SK-N-SH treated with all-trans-retinoic acid at 6 μM for 48 hours (cell line): ENCODE results near the gene NDRG3.

Experiments used
- ATAC-seq: fragments of 200-7000 bp; cut with Tn5 transposase; 3 replicates; pipeline ENCODE4 v1.9.1; 2020; ENCODE audit warnings: mild to moderate bottlenecking, moderate library complexity
- ARNTL ChIP-seq: fragments of 450-650 bp; formaldehyde crosslinking; IDR thresholded peaks from 2 replicates; pipeline ENCODE4 v1.5.0; 2020; ENCODE audit warnings: low read depth, mild to moderate bottlenecking, moderate library complexity, borderline replicate concordance
- BACH2 ChIP-seq: fragments of 250-450 bp; sonication (Bioruptor Pico); IDR thresholded peaks from 2 replicates; pipeline ENCODE4 v1.9.0; 2021; ENCODE audit warnings: mild to moderate bottlenecking, borderline replicate concordance
- CREB5 ChIP-seq: fragments of 250-450 bp; sonication (Bioruptor Pico); IDR thresholded peaks from 2 replicates; pipeline ENCODE4 v1.5.1; 2020; ENCODE audit warnings: low read depth, mild to moderate bottlenecking, moderate library complexity
- CSDC2 ChIP-seq: fragments of 250-450 bp; sonication (Bioruptor Pico); IDR thresholded peaks from 2 replicates; pipeline ENCODE4 v1.5.0; 2020; ENCODE audit warnings: mild to moderate bottlenecking, moderate library complexity
- CSRNP3 ChIP-seq: fragments of 250-450 bp; sonication (Bioruptor Pico); IDR thresholded peaks from 2 replicates; pipeline ENCODE4 v1.5.1; 2021; ENCODE audit warnings: mild to moderate bottlenecking, moderate library complexity
- ESRRG ChIP-seq: fragments of 250-450 bp; sonication (Bioruptor Pico); IDR thresholded peaks from 2 replicates; pipeline ENCODE4 v1.6.1; 2021; ENCODE audit warnings: mild to moderate bottlenecking
- GLIS3 ChIP-seq: fragments of 250-450 bp; sonication (Bioruptor Pico); IDR thresholded peaks from 2 replicates; pipeline ENCODE4 v1.5.0; 2020; ENCODE audit warnings: mild to moderate bottlenecking, moderate library complexity
- ISL1 ChIP-seq: fragments of 250-450 bp; sonication (Bioruptor Pico); IDR thresholded peaks from 2 replicates; pipeline ENCODE4 v2.1.2; 2022; ENCODE audit warnings: mild to moderate bottlenecking, moderate library complexity
- OSR1 ChIP-seq: fragments of 250-450 bp; sonication (Bioruptor Pico); IDR thresholded peaks from 2 replicates; pipeline ENCODE4 v1.8.0; 2022; ENCODE audit warnings: moderate library complexity, mild to moderate bottlenecking, inconsistent platforms
- PATZ1 ChIP-seq: fragments of 250-450 bp; sonication (Bioruptor Pico); IDR thresholded peaks from 2 replicates; pipeline ENCODE4 v1.8.0; 2020; ENCODE audit warnings: mild to moderate bottlenecking, moderate library complexity, borderline replicate concordance
- POU6F1 ChIP-seq: fragments of 250-450 bp; sonication (Bioruptor Pico); IDR thresholded peaks from 2 replicates; pipeline ENCODE4 v1.8.0; 2021; ENCODE audit warnings: low read depth, mild to moderate bottlenecking, moderate library complexity, borderline replicate concordance
- PPARA ChIP-seq: fragments of 250-450 bp; sonication (Bioruptor Pico); IDR thresholded peaks from 2 replicates; pipeline ENCODE4 v1.5.0; 2020; ENCODE audit warnings: mild to moderate bottlenecking, borderline replicate concordance
- RARB ChIP-seq: fragments of 250-450 bp; sonication (Bioruptor Pico); IDR thresholded peaks from 2 replicates; pipeline ENCODE4 v1.8.0; 2021; ENCODE audit warnings: mild to moderate bottlenecking, moderate library complexity
- SNAI2 ChIP-seq: fragments of 250-450 bp; sonication (Bioruptor Pico); IDR thresholded peaks from 2 replicates; pipeline ENCODE4 v1.5.0; 2020; ENCODE audit warnings: mild to moderate bottlenecking, moderate library complexity
- TCF4 ChIP-seq: fragments of 250-450 bp; sonication (Bioruptor Pico); IDR thresholded peaks from 2 replicates; pipeline ENCODE4 v1.8.0; 2021; ENCODE audit warnings: mild to moderate bottlenecking, moderate library complexity, borderline replicate concordance
- TOX ChIP-seq: fragments of 250-450 bp; sonication (Bioruptor Pico); IDR thresholded peaks from 2 replicates; pipeline ENCODE4 v1.8.0; 2021; ENCODE audit warnings: mild to moderate bottlenecking, moderate library complexity, borderline replicate concordance
- TSHZ2 ChIP-seq: fragments of 250-450 bp; sonication (Bioruptor Pico); IDR thresholded peaks from 2 replicates; pipeline ENCODE4 v1.5.0; 2020; ENCODE audit warnings: mild to moderate bottlenecking, moderate library complexity
- ZC3H10 ChIP-seq: fragments of 250-450 bp; sonication (Bioruptor Pico); IDR thresholded peaks from 2 replicates; pipeline ENCODE4 v1.5.1; 2021; ENCODE audit warnings: mild to moderate bottlenecking, moderate library complexity
- ZFP3 ChIP-seq: fragments of 250-450 bp; sonication (Bioruptor Pico); IDR thresholded peaks from 2 replicates; pipeline ENCODE4 v1.5.0; 2020; ENCODE audit warnings: mild to moderate bottlenecking, moderate library complexity
- ZFP30 ChIP-seq: fragments of 450-650 bp; formaldehyde crosslinking; IDR thresholded peaks from 2 replicates; pipeline ENCODE4 v1.5.0; 2022; ENCODE audit warnings: mild to moderate bottlenecking, moderate library complexity
- ZNF565 ChIP-seq: fragments of 450-650 bp; formaldehyde crosslinking; conservative IDR thresholded peaks from 2 replicates; pipeline ENCODE4 v1.5.0; 2020; ENCODE audit warnings: low read depth, mild to moderate bottlenecking, moderate library complexity
- ZNF70 ChIP-seq: fragments of 450-650 bp; formaldehyde crosslinking; IDR thresholded peaks from 2 replicates; pipeline ENCODE4 v1.5.0; 2020; ENCODE audit warnings: mild to moderate bottlenecking, moderate library complexity
- ZNF8 ChIP-seq: fragments of 450-650 bp; formaldehyde crosslinking; IDR thresholded peaks from 2 replicates; pipeline ENCODE4 v1.5.0; 2020; ENCODE audit warnings: mild to moderate bottlenecking, moderate library complexity

NDRG3 gene

GRCh38 chr20:36752582-36752981 is 6.7 kb upstream of the NDRG3 start:
- TF ChIP-seq ZNF565 (CRISPR knock-in tag) (no peak), RARB (CRISPR knock-in tag) (no peak), TOX (no peak), TCF4 (CRISPR knock-in tag) (no peak), ZFP3 (no peak), SNAI2 (no peak), CSDC2 (no peak), ZNF8 (CRISPR knock-in tag) (no peak), POU6F1 (no peak), BACH2 (CRISPR knock-in tag) (no peak), CREB5 (CRISPR knock-in tag) (no peak), ZFP30 (CRISPR knock-in tag) (no peak), PATZ1 (CRISPR knock-in tag) (no peak), ZNF70 (CRISPR knock-in tag) (no peak), ISL1 (no peak), GLIS3 (CRISPR knock-in tag) (no peak), OSR1 (CRISPR knock-in tag) (no peak), TSHZ2 (no peak), ESRRG (no peak)
- ATAC-seq: no peak

- peak; percentile 48 for ATAC-seq
- TF ChIP-seq ZNF565 (CRISPR knock-in tag): no peak
- no peak for TF ChIP-seq ZNF8 (CRISPR knock-in tag)
- TF ChIP-seq ZNF70 (CRISPR knock-in tag): no peak
- no peak for TF ChIP-seq RARB (CRISPR knock-in tag)
- TF ChIP-seq ZC3H10 (CRISPR knock-in tag): no peak
- no peak for TF ChIP-seq TCF4 (CRISPR knock-in tag)
- TF ChIP-seq CREB5 (CRISPR knock-in tag): no peak
- no peak for TF ChIP-seq ESRRG
- no peak for TF ChIP-seq SNAI2
- TF ChIP-seq GLIS3 (CRISPR knock-in tag): no peak
- no peak for TF ChIP-seq CSRNP3
- TF ChIP-seq PPARA (CRISPR knock-in tag): no peak
- TF ChIP-seq ZFP30 (CRISPR knock-in tag): no peak
- TF ChIP-seq CSDC2: no peak
- no peak for TF ChIP-seq ZFP3
- TF ChIP-seq POU6F1: no peak
- TF ChIP-seq OSR1 (CRISPR knock-in tag): no peak
- TF ChIP-seq ARNTL: no peak
Measured at GRCh38 chr20:36745234-36745926, 510 bp downstream of the NDRG3 start.
